K562 (cell line): ENCODE measurements around the gene LPIN2. TPM values are rescaled to one million over a fixed set of nuclear protein-coding genes. Genes with fewer than 3 reads are reported as not detected.
A peak's percentile ranks its signal among the peaks of the same experiment; 100 is the strongest.

Source experiments
- ATAC-seq: fragments of 200-7000 bp; cut with Tn5 transposase; 3 replicates; pipeline ENCODE4 v1.9.1; 2020; ENCODE audit warnings: moderate library complexity
- BruUV-seq: library from RNA; stranded (reverse); fragments of 400-500 nt; replicated peaks from 2 replicates; lab custom pipeline; 2021; lab: Mats Ljungman, UMichigan
- CTCF ChIA-PET: fragments of 300-600 bp; formaldehyde crosslinking; extraction: SDS; loops from one replicate; lab custom pipeline; 2021; ENCODE audit warnings: low intra/inter-chr PET ratio; lab: Yijun Ruan, JAX
- POLR2A ChIA-PET: fragments of 300-600, 350-650 bp; sonication (Branson Sonifier 250); formaldehyde crosslinking; extraction: SDS; loops from one replicate; lab custom pipeline; 2021; ENCODE audit warnings: antibody characterized with exemption, inconsistent platforms; lab: Yijun Ruan, JAX
- DNase-seq, 4 experiments: peaks; one replicate each; pipeline versions ENCODE4 v3.0.0 to v3.0.0-alpha.2; 2011 to 2018; ENCODE audit warnings: low spot score in 3 of 4, mixed read lengths in 3 of 4; ENCODE audit errors: extremely low read depth in 1 of 4
- FAIRE-seq: peaks from 2 replicates; lab custom pipeline; 2011; peaks lifted over from hg19 to GRCh38; lab: Jason Lieb, UNC
- H2AFZ ChIP-seq: 2 replicates; pipeline ENCODE4 v1.6.0; 2011; ENCODE audit warnings: low read depth, low read length, control low read depth, inconsistent platforms
- H3K27ac ChIP-seq: fragments of 200-600 bp; 3 replicates; pipeline ENCODE4 v1.8.0; 2011; ENCODE audit warnings: low read depth, mild to moderate bottlenecking, control low read depth, inconsistent platforms, low read length, moderate library complexity, mixed read lengths; ENCODE audit errors: extremely low read depth
- H3K27me3 ChIP-seq, 2 experiments: fragments of 300-600 bp in 1 of 2; 2 replicates in 1 of 2; 3 replicates in 1 of 2; pipeline versions ENCODE4 v1.6.0 to v1.8.0; 2011; ENCODE audit warnings: inconsistent platforms in 2 of 2, low read length in 2 of 2, mild to moderate bottlenecking in 1 of 2, mixed read lengths in 1 of 2, moderate library complexity in 1 of 2; ENCODE audit not compliant: control insufficient read depth in 2 of 2, insufficient read depth in 2 of 2
- H3K36me3 ChIP-seq: fragments of 300-600 bp; 3 replicates; pipeline ENCODE4 v1.8.0; 2011; ENCODE audit warnings: mild to moderate bottlenecking, low read length, inconsistent platforms; ENCODE audit not compliant: control insufficient read depth, insufficient read depth
- H3K4me1 ChIP-seq, 2 experiments: fragments of 200-600 bp in 1 of 2; replicated peaks in 1 of 2; 2 replicates in 1 of 2; 3 replicates in 1 of 2; pipeline versions ENCODE4 v1.5.1 to v1.8.0; 2011; ENCODE audit warnings: inconsistent platforms in 2 of 2, low read length in 2 of 2, mild to moderate bottlenecking in 1 of 2, mixed read lengths in 1 of 2, moderate library complexity in 1 of 2; ENCODE audit not compliant: control insufficient read depth in 2 of 2, insufficient read depth in 2 of 2
- H3K4me2 ChIP-seq: 2 replicates; pipeline ENCODE4 v1.6.1; 2011; ENCODE audit warnings: low read length, control low read depth, inconsistent platforms, mixed read lengths; ENCODE audit not compliant: insufficient read depth
- H3K4me3 ChIP-seq: fragments of 200-600 bp; sonication (generic), shearing (Covaris generic); 2 replicates; pipeline ENCODE4 v1.5.1; 2016; ENCODE audit warnings: control low read depth, inconsistent platforms
- H3K79me2 ChIP-seq: fragments of 200-600 bp; 3 replicates; pipeline ENCODE4 v1.8.0; 2011; ENCODE audit warnings: low read length, inconsistent platforms; ENCODE audit not compliant: control insufficient read depth, insufficient read depth
- H3K9ac ChIP-seq, 2 experiments: 2 replicates each; pipeline versions ENCODE4 v1.6.0 to v1.6.1; 2011; ENCODE audit warnings: low read depth in 2 of 2, low read length in 2 of 2, control low read depth in 1 of 2, inconsistent platforms in 1 of 2, mild to moderate bottlenecking in 1 of 2, mixed read lengths in 1 of 2; ENCODE audit not compliant: insufficient read depth in 1 of 2
- H3K9me1 ChIP-seq: one replicate; pipeline ENCODE4 v1.6.0; 2011; ENCODE audit warnings: inconsistent platforms, mild to moderate bottlenecking, low read length, moderate library complexity; ENCODE audit not compliant: control insufficient read depth, insufficient read depth
- H3K9me3 ChIP-seq: replicated peaks from 2 replicates; pipeline ENCODE4 v1.5.1; 2011; ENCODE audit warnings: low read depth, low read length, inconsistent platforms; ENCODE audit not compliant: control insufficient read depth, insufficient read depth
- H4K20me1 ChIP-seq: replicated peaks from 2 replicates; pipeline ENCODE4 v1.6.1; 2011; ENCODE audit warnings: low read length, inconsistent platforms, mixed read lengths; ENCODE audit not compliant: control insufficient read depth, insufficient read depth
- GABPB1 ChIP-seq: sonication (generic); formaldehyde crosslinking; IDR thresholded peaks from 2 replicates; pipeline ENCODE4 v1.8.0; 2022; ENCODE audit warnings: mild to moderate bottlenecking, missing genetic modification reagents
- NFIC ChIP-seq: fragments of 450-650 bp; IDR thresholded peaks from 2 replicates; pipeline ENCODE4 v1.6.1; 2017; ENCODE audit warnings: mild to moderate bottlenecking, inconsistent platforms
- SPI1 ChIP-seq: IDR thresholded peaks from 2 replicates; pipeline ENCODE4 v1.6.1; 2011; ENCODE audit warnings: low read depth, low read length, control low read depth, borderline replicate concordance
- XRCC5 ChIP-seq: fragments of 200-400 bp; formaldehyde crosslinking; IDR thresholded peaks from 2 replicates; pipeline ENCODE4 v1.6.1; 2017; ENCODE audit warnings: low read depth, mild to moderate bottlenecking, low read length
- ZNF263 ChIP-seq: sonication (generic); formaldehyde crosslinking; IDR thresholded peaks from 2 replicates; pipeline ENCODE4 v1.8.0; 2022; ENCODE audit warnings: mild to moderate bottlenecking, missing genetic modification reagents, borderline replicate concordance
- WGBS: fragments of 100-300 bp; shearing (Covaris generic); methylation state at CpG from one replicate; pipeline ENCODE4 v1.1.6; 2016; ENCODE audit warnings: low coverage, mixed read lengths; ENCODE audit not compliant: insufficient coverage; ENCODE audit errors: missing lambda C conversion rate; 5-methylcytosine and 5-hydroxymethylcytosine counted together
- in situ Hi-C: fragments of 300-500 bp; cut with MboI; formaldehyde crosslinking; loops from 4 replicates; pipeline ENCODE4 v1.15.0; 2018; ENCODE audit warnings: inconsistent platforms, mixed read lengths
- intact Hi-C: fragments of 100-400 bp; cut with micrococcal nuclease; formaldehyde crosslinking; loops from 2 replicates; pipeline ENCODE4 v1.14.2; 2022
- polyA plus RNA-seq, 8 experiments: library from polyadenylated mRNA; depleted of rRNA in 4 of 8; stranded (reverse) in 5 of 8; unstranded in 3 of 8; fragments of >200 nt; fragmentation: Nextera tagmentation in 2 of 8; fragmentation: Illumina TruSeq in 1 of 8; extraction: Ambion mirVana in 2 of 8; extraction: Trizol in 1 of 8; gene quantifications; 2 replicates each; pipeline versions ENCODE4 v1.2.1 to v1.2.3, GENCODE V29; 2011 to 2014; ENCODE audit warnings: inconsistent platforms in 1 of 8, missing spikeins in 1 of 8
- total RNA-seq, 7 experiments: library from RNA; depleted of rRNA in 6 of 7; stranded (reverse); fragments of >200 nt in 6 of 7; fragmentation: Illumina TruSeq in 2 of 7; extraction: Trizol in 2 of 7; gene quantifications; 2 replicates each; pipeline versions ENCODE4 v1.2.1 to v1.2.3, GENCODE V29; 2011 to 2021; ENCODE audit warnings: low replicate concordance in 1 of 7

Gene LPIN2
- total and polyA plus RNA-seq, 9 of the 15 experiments (the other 6 are each of a cell fraction or from before 2014, with no cell fraction given), result 5.2 to 34.8 (median 24.6) TPM

DNA sequence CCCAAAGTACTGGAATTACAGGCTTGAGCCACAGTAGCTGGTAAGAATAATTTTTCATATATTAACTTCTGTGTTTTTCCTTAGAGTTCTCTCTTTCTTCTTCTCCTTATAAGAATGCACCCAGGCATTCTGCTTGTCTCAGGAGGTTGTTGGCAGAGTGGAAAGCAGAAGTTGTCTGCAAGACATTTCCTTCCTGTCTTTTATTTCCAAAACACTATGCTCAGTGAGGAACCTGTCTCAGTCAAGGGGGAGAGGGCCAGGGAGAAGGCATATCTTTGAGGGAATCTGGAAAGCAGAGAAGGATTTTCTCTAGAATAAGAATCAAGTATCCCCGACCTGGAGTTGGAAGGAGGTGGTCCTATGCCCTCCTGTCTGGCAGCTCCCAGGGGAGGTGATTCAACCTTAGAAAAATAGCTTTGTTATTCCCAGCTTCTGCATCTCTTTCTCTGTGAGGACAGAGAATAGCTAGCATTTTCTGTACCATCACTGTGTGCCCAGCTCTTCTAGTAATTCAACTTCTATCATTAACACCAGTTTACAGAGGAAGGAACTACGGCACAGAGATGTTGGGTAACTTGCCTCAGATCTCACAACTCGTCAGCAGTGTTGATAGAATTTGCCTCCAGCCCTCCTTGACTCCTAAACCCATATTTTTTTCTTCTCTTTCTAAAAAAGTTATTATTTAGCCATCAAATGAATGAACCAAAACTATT, 3.8 kb upstream of the LPIN2 start:
- no peak for ATAC-seq
- POLR2A ChIA-PET, result no interaction called here
- Histone ChIP-seq H3K4me2 (no peak overlapping the region), H3K9me1 (no peaks in the 10 kb centered on the region), H2AFZ (peak overlapping the region; percentile 68), H4K20me1 (no peaks in the 10 kb centered on the region), H3K36me3 (peaks cover 2% of the 10 kb centered on the region; the same call in 1 of the 3 replicates), H3K27ac (0 out of 3 replicates have a peak overlapping the region, but pooled peaks have one; percentile 22), H3K9ac (peak overlapping the region in 1 of 2 experiments; percentile 30; a peak in 1 of 4 replicates), H3K4me1 (peaks cover 20 to 22% of the 10 kb centered on the region in 2 experiments), H3K79me2 (peaks cover 12% of the 10 kb centered on the region), H3K4me3 (no peak overlapping the region), H3K27me3 (no peaks in the 10 kb centered on the region), H3K9me3 (no peaks in the 10 kb centered on the region)
- CTCF ChIA-PET, result interaction anchor here (1.3 kb wide), 1 partner anchor 46 kb away, joined by 4 read pairs; no protein-coding TSS in a partner anchor
- intact Hi-C loops, result no loop called here
- DNase-seq, result no peak
- WGBS, result 53% methylated on average over 3 of the region's 3 CpGs
- TF ChIP-seq ZNF263 (CRISPR knock-in tag) (no peak), SPI1 (0 out of 2 replicates have a peak, but pooled peaks have one; percentile 42)
- no TSS peak for BruUV-seq
- no peak for FAIRE-seq
- in situ Hi-C loops, result no loop called here

DNA sequence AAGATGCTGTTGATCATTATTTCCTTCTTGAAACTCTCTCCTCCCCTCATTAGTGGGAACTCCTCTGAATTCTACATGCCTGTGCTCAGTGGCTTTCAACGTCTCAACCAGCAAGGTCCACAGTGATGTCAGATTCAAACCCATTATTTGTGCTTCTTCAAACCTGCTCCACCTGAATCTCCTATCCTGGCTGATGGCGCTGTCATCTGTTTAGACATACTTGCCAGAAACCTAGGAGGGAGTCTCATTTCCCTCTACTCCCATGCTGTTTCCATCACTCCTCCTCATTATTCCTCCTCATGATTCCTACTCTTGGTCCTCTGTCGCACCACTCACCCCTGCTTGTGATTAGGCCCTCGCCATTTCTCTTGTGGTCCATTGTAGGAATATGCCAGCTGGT, 2.9 kb upstream of the LPIN2 start:
- intact Hi-C loops (no loop called here), in situ Hi-C loops (no loop called here)
- CTCF ChIA-PET, result no interaction called here
- no peak for DNase-seq
- H3K36me3 ChIP-seq, result peaks cover 11% of the 10 kb centered on the region; the same call in 2 of the 3 replicates
- POLR2A ChIA-PET, result interaction anchor here (0.7 to 1.6 kb wide), 5 partner anchors 8 to 21 kb away, joined by 3 to 6 read pairs (median 3); no protein-coding TSS in a partner anchor
- ATAC-seq, result no peak
- H3K4me1 ChIP-seq, result peaks cover 25 to 28% of the 10 kb centered on the region in 2 experiments
- H3K9ac ChIP-seq, result peak overlapping the region in 1 of 2 experiments; percentile 46; a peak in 1 of 4 replicates
- peak overlapping the region; percentile 58 for H3K4me2 ChIP-seq
- peak overlapping the region; percentile 94 for H2AFZ ChIP-seq
- no peaks in the 10 kb centered on the region for H4K20me1 ChIP-seq
- TF ChIP-seq XRCC5, result 0 out of 2 replicates have a peak, but pooled peaks have one; percentile 23
- 0 out of 2 replicates have a peak, but pooled peaks have one; percentile 18 for TF ChIP-seq GABPB1 (CRISPR knock-in tag)
- TF ChIP-seq NFIC, result no peak
- H3K4me3 ChIP-seq, result no peak overlapping the region
- no peaks in the 10 kb centered on the region for H3K9me3 ChIP-seq
- no peaks in the 10 kb centered on the region for H3K9me1 ChIP-seq
- WGBS, result 70% methylated on average over 4 of the region's 4 CpGs
- no peaks in the 10 kb centered on the region for H3K27me3 ChIP-seq
- no TSS peak for BruUV-seq
- no peak overlapping the region for H3K27ac ChIP-seq
- no peak for FAIRE-seq
- H3K79me2 ChIP-seq, result peaks cover 21% of the 10 kb centered on the region
